DMS79 treated with DMSO at 0.1 percent for 48 hours (cell line): ENCODE results near the gene ME3.
"Not testable (repeated sequence)": the region's sequence is repeated elsewhere in the genome, so short reads cannot be mapped to it uniquely, and the experiment has no call there.

ENCODE experiments used
- DNase-seq: peaks from one replicate; lab custom pipeline; 2025; lab: John Stamatoyannopoulos, UW

ME3 gene

GRCh38 chr11:86621854-86622253, 50.6 kb downstream of the ME3 start:
- DNase-seq: no peak

GRCh38 chr11:86620891-86621521, 51.4 kb downstream of the ME3 start:
- DNase-seq: no peak

GRCh38 chr11:86619428-86619827, 53.0 kb downstream of the ME3 start:
- not testable (repeated sequence) for DNase-seq

GRCh38 chr11:86617502-86617901, 54.9 kb downstream of the ME3 start:
- DNase-seq: no peak

- no peak for DNase-seq
These were observed 56.9 kb downstream of the ME3 start for GRCh38 chr11:86615487-86615886.

GRCh38 chr11:86610559-86611341, 61.7 kb downstream of the ME3 start:
- no peak for DNase-seq

- DNase-seq: peak; percentile 50
These were observed 64.1 kb downstream of the ME3 start for GRCh38 chr11:86608251-86608799.

- DNase-seq: no peak
These were observed 65.5 kb downstream of the ME3 start for GRCh38 chr11:86606836-86607481.

- DNase-seq: no peak
These were observed 66.1 kb downstream of the ME3 start for GRCh38 chr11:86606270-86606835.

GRCh38 chr11:86596861-86597586, 75.4 kb downstream of the ME3 start:
- no peak for DNase-seq

GRCh38 chr11:86595955-86596354, 76.5 kb downstream of the ME3 start:
- DNase-seq: no peak

GRCh38 chr11:86595451-86595850, 77.0 kb downstream of the ME3 start:
- no peak for DNase-seq

GRCh38 chr11:86594746-86595145, 77.7 kb downstream of the ME3 start:
- peak; percentile 51 for DNase-seq

- DNase-seq: no peak
These were observed 78.6 kb downstream of the ME3 start for GRCh38 chr11:86593833-86594232.

- DNase-seq: peak; percentile 89
These were observed 79.6 kb downstream of the ME3 start for GRCh38 chr11:86592659-86593451.

- peak; percentile 95 for DNase-seq
These were observed 80.3 kb downstream of the ME3 start for GRCh38 chr11:86592047-86592591.

GRCh38 chr11:86591631-86592030, 80.8 kb downstream of the ME3 start:
- DNase-seq: no peak

GRCh38 chr11:86589856-86590589, 82.4 kb downstream of the ME3 start:
- no peak for DNase-seq

GRCh38 chr11:86589204-86589603, 83.2 kb downstream of the ME3 start:
- no peak for DNase-seq

GRCh38 chr11:86588566-86589090, 83.8 kb downstream of the ME3 start:
- peak; percentile 89 for DNase-seq
